HG03520 (cell line): ENCODE results near the gene RSRP1.

Source experiments
- ATAC-seq: cut with Tn5 transposase; IDR thresholded peaks from one replicate; pipeline ENCODE4 v1.9.1; 2021; ENCODE audit warnings: mild to moderate bottlenecking, moderate library complexity; ENCODE audit not compliant: unreplicated experiment

Gene RSRP1

DNA sequence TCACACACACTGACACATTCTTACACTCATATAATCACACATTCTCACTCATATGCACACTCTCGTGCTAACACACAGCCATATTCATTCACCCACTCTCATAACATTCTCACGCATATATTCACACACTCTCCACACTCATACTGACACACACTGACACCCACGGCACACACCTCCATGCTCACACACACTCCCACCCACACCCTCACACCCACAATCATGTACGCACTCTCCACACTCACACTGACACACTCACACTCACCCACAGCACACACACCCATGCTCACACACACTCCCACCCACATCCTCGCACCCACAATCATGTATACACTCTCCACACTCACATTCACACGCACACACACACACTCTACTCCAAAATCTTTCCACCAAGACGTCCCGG is 53.2 kb downstream of the RSRP1 start:
- ATAC-seq, result no peak

DNA sequence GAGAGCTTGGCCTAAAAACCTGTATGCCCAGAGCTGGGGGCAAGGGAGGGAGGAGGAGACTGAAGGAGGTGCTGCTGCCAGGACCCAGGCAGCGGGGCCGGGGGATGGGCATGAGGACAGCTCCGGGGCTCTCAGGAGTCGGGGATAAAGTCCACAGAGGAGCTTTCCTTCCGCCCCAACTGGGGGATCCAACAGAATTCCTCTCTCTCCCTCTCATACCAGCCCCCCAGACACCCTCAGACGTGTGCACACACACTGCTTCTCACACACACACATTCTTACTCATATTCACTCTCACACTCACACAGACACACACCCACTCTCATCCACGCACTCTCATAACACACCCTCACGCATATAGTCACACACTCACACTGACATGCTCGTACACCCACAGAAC is 54.0 kb downstream of the RSRP1 start:
- ATAC-seq, result no peak
